HG03457 (cell line): ENCODE measurements around the gene CNPY4.

Experiments
- ATAC-seq: cut with Tn5 transposase; IDR thresholded peaks from one replicate; pipeline ENCODE4 v1.9.1; 2021; ENCODE audit warnings: moderate number of reproducible peaks; ENCODE audit not compliant: unreplicated experiment

Gene CNPY4, protein sequence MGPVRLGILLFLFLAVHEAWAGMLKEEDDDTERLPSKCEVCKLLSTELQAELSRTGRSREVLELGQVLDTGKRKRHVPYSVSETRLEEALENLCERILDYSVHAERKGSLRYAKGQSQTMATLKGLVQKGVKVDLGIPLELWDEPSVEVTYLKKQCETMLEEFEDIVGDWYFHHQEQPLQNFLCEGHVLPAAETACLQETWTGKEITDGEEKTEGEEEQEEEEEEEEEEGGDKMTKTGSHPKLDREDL

DNA sequence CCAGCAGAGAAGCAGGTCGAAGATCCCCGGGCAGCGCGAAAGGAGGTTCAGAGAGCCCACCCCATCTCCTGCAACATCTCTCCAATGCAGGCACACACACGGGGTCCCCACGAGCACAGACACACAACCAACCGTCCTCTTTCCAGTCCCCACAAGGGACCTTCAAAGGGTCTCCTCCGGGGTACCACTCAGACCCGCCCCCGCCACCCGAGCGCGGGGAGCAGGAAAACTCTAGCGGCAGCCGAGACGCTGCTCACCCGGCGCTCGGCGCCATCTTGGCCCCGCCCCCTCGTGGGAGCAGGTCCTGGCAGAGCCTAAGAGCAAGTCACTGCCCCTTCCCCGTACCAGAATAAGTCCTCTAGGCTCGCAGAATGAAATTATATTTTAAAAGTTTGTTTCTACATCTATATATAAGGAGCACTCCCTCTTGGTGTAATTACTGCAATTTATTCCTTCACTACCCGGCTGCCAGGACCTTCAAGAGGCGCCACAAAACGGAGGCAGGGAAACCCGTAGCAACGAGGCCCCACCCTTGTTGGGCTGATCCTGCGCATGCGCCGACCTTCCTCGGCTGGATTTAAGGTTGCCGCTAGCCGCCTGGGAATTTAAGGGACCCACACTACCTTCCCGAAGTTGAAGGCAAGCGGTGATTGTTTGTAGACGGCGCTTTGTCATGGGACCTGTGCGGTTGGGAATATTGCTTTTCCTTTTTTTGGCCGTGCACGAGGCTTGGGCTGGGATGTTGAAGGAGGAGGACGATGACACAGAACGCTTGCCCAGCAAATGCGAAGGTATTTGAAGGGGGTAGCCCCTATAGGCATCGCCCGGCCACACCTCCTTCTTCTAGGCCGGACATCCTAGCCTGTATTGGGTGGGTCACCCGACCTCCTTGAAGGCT is at the start of gene CNPY4, which contains the start of gene TAF6:
CNPY4 (plus strand) TSS at position 563 of the 898 bp plus-strand sequence; CDS start at position 674, 111 bp downstream.
TAF6 (minus strand) TSS at position 287 of the 898 bp plus-strand sequence. CDS start 5,149 bp downstream, outside the sequence.
- peak; percentile 54 for ATAC-seq

DNA sequence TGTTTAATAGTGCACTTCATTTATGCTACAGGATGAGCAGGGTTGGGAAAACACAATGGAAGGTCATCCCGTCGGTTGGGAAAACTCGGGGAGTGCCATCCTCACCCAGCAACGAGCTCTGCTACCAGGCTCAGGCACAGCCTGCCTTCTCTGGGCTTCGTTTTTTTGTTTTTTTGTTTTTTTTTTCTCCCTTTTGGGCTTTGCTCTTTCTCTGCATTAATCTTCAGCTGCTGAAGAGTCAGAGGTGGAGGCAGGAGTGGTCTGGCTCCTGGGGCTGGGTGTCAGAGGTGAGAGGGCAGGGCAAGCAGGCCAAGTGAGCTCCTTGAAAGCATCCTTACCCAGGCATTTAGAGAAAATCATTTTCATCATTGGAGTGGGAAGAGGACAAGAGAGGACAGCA is 49.4 kb upstream of the CNPY4 start:
- no peak for ATAC-seq

DNA sequence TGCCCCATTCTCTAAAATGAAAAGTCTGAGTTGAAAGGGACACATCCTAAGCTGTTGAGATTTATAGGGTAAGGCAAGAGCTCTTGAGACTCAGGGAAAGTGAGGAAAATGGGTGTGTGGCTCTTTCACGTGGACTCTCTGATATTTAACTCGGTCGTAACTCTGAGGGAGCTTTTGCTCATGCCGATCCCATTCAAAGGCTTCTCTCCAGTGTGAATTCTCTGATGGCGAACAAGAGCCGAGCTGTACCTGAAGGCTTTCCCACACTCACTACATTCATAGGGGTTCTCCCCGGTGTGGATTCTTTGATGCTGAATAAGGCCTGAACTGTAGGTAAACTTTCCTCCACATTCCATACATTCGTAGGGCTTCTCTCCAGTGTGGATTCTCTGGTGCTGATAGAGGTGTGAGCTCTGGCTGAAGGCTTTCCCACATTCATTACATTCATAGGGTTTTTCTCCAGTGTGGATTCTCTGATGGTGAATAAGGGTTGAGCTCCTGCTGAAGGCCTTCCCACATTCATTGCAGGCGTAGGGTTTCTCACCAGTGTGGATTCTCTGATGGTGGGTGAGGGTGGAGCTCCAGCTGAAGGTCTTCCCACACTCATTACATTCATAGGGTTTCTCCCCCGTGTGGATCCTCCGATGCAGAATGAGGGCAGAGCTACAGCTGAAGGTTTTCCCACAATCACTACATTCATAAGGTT is 48.3 kb upstream of the CNPY4 start:
- ATAC-seq, result no peak

DNA sequence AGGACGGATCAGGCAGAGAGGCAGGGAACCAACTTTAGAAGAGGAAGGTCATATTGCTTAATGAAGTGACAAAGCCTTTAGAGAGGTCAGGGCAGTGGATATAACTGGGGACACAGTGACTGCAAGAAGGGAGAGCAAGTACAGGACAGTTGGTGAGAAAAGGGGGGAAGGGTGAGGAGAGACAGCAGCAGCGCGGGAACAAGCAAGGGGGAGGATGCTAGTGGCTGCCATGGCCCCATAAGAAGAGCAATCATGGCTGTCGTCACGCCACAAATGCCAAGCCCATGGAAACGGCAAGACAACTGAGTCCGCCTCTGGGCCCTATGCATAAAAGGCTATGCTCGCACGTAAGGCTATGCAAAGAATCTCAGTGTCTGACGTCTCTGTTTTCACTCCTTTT is 47.0 kb upstream of the CNPY4 start:
- ATAC-seq, result no peak

DNA sequence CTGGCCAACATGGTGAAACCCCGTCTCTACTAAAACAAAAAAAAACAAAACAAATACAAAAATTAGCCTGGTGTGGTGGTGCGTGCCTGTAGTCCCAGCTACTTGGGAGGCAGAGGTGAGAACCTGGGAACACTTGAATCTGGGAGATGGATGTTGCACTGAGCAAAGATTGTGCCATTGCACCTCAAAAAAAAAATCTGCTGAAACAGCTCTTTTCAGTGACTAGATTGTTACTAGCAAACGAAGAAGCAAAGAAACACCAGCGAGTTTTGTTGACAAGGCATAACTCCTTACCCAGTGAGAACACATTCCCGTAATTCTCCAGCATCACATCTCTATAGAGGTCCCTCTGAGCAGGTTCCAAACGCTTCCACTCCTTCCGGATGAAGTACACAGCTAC is 44.6 kb upstream of the CNPY4 start:
- ATAC-seq, result no peak

DNA sequence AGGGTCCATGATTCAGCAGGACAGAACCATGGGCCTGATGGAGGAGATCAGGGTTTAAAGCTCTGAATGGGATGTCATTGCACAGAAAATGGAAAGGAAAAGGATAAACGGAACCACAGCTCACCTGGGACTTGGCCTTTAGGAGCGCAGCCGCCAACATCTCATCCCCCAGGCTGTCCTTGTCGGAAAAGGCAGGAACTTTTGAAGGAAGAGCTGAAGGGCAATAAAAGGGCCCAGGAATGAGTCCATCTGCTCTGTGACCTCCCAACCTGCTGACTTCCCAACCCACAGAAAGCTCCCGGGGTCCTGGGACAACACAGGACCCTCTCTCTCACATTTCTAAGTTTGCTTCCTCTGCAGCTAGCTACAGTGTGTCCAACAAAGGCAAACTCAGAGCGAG is 44.0 kb upstream of the CNPY4 start:
- ATAC-seq, result no peak

DNA sequence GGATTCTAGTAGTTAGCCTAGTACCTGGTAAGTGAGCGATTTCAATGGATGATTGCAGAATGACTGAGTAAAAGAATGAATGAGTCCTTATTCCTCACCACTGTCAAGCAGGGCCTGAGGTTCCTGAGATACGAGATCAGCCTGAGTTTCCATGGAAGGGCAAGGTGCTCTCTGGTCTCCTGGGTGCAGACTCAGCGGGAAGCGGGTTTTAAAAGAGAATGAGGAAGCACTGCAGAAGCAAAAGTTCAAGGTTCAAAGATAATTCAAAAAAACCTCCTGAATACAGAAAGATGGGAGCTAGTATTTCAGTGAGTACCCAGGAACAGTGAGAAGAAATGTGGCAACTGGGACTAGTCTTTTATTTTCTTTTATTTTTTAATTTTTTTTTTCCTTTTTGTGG is 42.2 kb upstream of the CNPY4 start:
- ATAC-seq, result no peak

DNA sequence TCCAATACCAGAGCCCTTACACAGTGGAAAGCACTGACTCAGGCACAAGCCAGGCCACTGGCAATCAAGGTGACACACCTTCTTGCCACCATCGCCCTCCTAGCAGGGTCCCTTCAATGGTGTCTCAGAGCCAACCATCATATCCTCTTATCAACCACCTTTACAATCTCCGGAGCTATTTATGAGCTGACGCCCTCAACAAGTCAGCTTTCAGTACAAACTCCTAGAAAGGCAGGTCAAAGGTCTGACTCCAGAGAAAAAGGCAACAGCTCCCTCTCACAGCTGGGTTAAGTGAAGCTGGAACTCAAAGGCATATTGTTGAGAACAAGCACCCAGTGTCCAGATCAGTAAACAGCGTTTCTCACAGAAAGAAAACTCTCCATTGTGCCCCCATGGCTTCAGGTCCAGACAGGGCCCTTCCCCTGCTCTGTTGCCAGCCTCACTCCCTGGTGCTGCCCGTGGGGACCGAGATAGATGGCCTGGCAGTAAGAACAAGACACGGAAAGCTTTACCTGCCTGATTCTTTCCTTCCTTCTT is 40.3 kb upstream of the CNPY4 start:
- no peak for ATAC-seq

DNA sequence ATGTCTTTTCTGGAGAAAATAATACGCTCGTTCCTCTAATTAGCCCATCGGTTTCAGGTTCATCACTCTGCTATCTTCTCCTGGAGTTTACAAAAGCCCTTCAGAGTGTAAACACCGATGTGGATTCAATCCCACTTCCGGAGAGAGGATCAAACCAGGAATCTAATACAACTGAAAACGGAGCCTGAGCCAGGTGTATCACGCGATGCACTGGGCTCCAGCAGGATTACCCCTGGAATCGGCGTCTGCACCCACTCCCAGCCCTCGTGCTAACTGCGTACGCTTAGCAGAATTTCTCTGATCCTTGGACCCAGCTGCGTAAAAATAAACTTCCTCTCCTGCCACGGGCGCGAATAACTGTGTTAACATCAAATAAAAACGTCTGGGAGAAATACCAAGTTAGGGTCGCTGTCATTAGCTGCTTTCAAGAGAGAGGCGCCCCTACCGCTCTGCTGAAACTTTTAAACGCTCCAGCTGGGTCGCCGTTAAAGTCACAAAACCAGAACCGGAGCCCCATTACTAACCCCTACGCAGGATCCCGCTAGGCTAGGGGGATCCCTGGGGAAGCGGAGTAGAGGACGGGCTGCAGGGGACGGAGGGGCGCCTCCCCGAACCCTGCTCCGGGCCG is 38.4 kb upstream of the CNPY4 start:
- ATAC-seq, result no peak

DNA sequence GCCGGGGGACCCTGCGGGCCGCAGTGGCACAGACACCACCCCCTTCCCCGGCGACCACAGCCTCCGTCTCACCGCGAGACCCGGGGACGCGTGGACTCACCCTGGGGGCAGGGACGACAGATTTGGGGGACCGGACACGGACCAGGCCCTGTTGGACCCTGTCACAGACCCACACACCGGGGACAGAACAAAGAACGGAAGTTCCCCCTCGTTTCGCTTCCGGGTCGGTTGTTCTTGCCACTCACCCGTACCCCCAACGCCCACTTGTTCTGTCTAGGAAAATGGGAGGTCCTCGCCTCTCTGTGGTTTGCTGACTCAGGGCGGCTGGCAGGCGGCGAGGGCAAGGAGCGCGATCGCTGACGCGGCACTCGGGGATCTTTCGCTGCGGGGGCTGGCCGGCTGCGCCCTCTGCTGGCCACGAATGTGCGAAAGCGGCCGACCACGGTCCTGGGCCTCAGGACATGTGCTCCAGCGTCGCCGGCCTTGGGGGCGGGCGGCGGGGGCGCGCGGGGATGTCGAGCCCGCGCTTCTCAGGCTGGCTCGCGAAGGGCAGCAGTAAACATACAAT is 37.8 kb upstream of the CNPY4 start, which contains the start of gene ZNF3:
ZNF3 (minus strand) TSS at position 189 of the 568 bp plus-strand sequence. CDS start 4,366 bp downstream, outside the sequence.
- ATAC-seq, result peak; percentile 59

DNA sequence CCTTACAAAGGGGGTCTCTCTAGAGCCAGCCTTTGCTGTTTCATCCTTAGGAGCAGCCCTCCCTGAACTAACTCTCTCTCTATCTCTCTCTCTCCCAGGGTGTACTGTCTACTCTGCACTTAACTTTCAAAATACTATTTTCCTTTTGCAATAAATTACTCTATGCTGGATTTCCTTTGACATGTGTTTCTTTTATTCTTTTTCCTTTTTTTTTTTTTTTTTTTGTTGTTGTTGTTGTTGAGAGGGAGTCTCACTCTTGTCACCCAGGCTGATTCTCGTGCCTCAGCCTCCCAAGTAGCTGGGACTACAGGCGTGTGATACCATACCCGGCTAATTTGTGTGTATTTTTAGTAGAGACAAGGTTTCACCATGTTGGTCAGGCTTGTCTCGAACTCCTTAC is 36.5 kb upstream of the CNPY4 start:
- ATAC-seq, result no peak

DNA sequence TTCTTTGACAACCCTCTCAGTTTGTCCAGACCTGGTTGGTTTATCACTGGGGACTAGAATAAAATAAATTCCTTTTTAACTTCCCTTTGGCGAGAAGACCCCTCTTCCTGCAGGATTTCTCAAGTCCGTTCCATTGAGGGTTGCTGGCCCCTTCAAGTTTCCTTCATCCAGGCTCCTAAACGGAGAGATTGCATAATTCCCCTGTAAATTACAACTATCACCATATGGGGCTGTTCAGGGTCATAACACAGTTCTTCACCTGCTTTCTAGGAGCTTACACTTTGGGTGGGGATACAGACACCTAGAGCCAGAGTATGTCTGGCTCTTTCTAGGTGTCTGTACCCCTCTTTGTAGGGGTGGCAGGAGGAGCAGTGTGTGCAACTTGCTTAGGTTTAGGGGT is 33.9 kb upstream of the CNPY4 start:
- no peak for ATAC-seq

DNA sequence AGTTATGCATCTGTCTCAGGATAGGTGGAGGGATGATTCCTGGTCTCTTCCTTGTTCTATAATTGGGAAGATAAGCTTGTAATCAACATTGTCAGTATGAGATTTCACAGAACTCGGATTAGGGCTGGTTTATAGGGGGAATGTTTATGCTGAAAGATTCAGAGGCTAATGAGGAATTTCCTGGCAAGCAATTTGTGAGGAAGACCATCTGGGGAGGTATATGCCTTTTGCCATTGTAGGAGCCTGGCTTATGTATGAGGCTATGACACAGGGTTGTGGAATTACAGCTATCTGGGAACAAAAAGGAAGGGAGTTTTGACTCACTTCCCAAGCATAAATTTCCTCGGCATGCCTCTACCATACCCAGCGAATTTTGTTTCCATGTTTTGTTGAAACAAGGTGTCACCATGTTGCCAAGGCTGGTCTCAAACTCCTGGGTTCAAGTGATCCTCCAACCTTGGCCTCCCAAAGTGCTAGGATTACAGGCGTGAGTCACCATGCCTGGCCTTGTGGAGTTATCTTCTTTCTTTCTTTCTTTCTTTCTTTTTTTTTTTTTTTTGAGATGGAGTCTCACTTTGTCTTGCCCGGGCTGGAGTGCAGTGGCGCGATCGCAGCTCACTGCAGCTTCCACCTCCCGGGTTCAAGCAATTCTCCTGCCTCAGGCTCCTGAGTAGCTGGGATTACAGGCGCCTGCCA is 32.2 kb upstream of the CNPY4 start:
- no peak for ATAC-seq

DNA sequence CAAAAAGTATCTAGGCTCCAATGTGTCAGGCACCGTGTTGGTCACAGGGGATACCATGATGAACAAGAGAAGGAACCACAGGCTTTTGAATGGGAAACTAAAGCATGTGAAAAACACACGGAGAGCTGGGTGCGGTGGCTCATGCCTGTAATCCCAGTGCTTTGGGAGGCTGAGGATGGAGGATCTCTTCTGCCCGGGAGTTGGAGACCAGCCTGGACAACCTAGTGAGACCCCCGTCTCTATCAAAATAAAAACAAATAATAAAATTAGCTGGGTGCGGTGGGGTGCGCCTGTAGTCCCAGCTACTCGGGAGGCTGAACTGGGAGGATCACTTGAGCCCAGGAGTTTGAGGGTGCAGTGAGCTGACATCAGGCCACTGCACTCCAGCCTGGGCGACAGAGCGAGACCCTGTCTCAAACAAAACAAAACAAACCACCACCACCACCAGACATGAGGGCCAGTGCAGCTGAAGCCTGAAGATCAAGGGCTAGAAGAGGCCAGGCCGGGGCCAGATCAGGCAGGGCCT is 31.3 kb upstream of the CNPY4 start:
- no peak for ATAC-seq

DNA sequence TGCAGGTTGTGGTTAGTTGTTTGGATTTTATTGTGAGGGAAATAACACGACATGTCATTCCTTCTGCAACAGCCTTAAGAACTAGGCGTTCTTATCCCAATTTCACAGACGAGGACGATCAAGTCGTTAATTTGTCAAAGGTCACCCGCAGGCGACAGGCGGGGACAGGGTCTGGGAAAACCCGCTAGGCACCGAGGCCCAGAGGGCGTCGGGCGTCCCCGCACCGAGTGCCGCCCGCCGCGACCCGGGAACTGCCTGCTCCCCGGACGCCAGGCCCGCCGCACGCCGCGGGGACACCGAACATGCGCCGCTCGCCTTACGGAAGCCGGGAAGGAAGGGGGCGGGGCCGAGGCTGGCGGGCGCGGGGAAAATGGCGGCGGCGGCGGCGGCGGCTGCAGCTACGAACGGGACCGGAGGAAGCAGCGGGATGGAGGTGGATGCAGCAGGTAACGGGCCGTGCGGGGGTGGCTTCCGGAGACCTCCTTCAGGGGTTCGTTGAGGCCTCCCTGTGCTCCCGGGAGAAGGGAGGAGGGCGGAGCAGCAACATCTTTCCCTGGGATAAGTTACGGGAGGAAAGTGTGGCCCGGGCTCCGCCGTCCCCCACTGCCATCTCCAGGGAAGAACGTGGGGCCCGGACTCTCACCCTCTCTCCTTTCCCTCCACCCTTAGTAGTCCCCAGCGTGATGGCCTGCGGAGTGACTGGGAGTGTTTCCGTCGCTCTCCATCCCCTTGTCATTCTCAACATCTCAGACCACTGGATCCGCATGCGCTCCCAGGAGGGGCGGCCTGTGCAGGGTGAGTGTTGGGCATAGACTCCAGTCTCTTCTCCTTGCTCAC is 30.6 kb upstream of the CNPY4 start, which contains the start of gene COPS6:
COPS6 (plus strand) TSS at position 349 of the 837 bp plus-strand sequence; CDS start at position 371, 22 bp downstream.
- ATAC-seq, result no peak

DNA sequence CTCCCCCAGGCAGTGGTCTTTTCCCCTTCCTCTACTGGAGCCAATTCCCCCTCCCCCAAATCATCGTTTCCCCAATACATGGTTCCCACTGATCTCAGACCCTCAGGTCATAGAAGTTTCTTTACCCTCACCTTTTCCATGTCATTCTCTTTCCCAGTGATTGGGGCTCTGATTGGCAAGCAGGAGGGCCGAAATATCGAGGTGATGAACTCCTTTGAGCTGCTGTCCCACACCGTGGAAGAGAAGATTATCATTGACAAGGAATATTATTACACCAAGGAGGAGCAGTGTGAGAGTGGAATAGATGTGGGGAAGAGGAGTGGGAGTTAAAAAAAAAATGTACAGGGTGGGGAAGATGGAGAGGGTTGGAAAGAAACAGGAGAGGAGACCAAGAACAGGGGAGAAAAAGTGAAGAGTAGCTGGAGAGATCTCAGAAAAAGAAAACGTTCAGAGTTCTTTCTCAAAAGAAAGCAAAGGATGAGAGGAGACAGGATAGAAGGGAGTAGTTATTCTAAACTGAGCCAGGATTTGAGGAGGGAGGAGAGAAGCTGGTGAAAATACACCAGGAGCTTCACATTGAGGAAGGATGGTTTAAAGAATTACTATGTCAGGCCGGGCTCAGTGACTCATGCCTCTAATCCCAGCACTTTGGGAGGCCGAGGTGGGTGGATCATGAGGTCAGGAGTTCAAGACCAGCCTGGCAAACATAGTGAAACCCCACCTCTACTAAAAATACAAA is 29.8 kb upstream of the CNPY4 start:
- no peak for ATAC-seq

DNA sequence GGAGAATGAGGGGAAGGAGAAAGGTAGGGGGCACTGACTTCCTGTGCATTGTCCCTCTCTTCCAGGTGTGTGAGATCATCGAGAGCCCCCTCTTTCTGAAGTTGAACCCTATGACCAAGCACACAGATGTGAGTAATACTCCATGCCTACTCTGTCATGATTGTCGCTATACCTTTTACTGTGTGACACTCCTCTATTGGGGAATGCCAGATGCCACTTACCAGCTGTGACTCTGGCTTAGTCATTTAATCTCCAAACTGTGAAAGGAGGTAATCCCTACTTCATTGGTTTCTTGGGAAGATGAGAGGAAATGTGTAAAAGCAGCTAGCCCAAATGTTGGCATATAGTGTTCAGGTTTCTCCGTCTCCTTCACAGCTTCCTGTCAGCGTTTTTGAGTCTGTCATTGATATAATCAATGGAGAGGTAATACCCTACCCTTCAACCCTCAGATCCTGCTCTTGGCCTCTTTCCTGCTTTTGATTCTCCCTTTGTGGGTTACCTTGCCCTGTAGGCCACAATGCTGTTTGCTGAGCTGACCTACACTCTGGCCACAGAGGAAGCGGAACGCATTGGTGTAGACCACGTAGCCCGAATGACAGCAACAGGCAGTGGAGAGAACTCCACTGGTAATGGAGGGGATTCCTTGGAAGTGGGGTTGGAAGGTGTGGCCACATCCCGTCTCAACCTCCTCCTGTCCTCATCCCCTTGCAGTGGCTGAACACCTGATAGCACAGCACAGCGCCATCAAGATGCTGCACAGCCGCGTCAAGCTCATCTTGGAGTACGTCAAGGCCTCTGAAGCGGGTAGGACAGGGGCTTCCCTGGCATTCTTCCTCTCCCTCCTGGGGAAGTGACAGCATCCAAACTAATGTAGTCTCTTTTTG is 28.7 kb upstream of the CNPY4 start:
- ATAC-seq, result no peak
